WTC11 (cell line): ENCODE results near the gene HDGF.

ENCODE experiments used
- TF ChIP-seq, protein P1 (sequence below): sonication (generic); formaldehyde crosslinking; IDR thresholded peaks from 2 replicates; pipeline ENCODE4 v1.8.0; 2022; ENCODE audit warnings: mild to moderate bottlenecking, missing genetic modification reagents
- TF ChIP-seq, protein P2 (sequence below): fragments of 200-600 bp; IDR thresholded peaks from 2 replicates; pipeline ENCODE4 v1.8.0; 2022; ENCODE audit warnings: antibody characterized with exemption

DNA sequence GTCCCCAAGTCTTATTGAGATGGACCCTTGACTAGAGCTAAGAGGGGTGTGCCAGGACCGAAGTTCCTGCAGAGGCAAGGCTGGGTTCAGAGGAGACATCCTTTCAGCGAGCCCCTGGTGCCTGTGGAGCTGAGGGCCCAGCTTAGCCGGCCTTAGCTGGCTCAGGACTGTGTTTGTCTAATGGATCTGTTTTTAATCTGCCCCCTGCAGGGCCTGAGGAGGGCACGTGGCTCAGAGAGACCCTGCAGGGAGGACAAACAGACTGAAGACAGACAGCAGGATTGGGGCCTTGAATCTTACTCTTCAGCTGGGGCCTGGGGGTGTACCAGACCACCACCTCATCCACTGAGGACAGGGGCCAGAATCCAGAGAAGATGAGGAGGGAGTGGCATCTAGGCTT is 47.7 kb downstream of the HDGF start:
- TF ChIP-seq, protein P1, sequence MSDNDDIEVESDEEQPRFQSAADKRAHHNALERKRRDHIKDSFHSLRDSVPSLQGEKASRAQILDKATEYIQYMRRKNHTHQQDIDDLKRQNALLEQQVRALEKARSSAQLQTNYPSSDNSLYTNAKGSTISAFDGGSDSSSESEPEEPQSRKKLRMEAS (CRISPR knock-in tag) = no peak
- TF ChIP-seq, protein P2, sequence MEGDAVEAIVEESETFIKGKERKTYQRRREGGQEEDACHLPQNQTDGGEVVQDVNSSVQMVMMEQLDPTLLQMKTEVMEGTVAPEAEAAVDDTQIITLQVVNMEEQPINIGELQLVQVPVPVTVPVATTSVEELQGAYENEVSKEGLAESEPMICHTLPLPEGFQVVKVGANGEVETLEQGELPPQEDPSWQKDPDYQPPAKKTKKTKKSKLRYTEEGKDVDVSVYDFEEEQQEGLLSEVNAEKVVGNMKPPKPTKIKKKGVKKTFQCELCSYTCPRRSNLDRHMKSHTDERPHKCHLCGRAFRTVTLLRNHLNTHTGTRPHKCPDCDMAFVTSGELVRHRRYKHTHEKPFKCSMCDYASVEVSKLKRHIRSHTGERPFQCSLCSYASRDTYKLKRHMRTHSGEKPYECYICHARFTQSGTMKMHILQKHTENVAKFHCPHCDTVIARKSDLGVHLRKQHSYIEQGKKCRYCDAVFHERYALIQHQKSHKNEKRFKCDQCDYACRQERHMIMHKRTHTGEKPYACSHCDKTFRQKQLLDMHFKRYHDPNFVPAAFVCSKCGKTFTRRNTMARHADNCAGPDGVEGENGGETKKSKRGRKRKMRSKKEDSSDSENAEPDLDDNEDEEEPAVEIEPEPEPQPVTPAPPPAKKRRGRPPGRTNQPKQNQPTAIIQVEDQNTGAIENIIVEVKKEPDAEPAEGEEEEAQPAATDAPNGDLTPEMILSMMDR = no peak
